Panc1 (cell line): Measurements from ENCODE around the gene AKAP13.

Experiments used
- POLR2AphosphoS5 ChIP-seq: IDR thresholded peaks from 2 replicates; pipeline ENCODE4 v1.6.1; 2012; ENCODE audit warnings: mild to moderate bottlenecking, low read depth, low read length, moderate library complexity
- SIN3A ChIP-seq: IDR thresholded peaks from 2 replicates; pipeline ENCODE4 v1.6.1; 2012; ENCODE audit warnings: low read depth, mild to moderate bottlenecking, low read length, moderate library complexity, borderline replicate concordance; ENCODE audit not compliant: insufficient read depth
- TCF7L2 ChIP-seq: IDR thresholded peaks from 2 replicates; pipeline ENCODE4 v1.6.1; 2011; ENCODE audit warnings: mild to moderate bottlenecking, low read depth, low read length, inconsistent platforms
- TF ChIP-seq, protein P1 (sequence below): fragments of 450-650 bp; IDR thresholded peaks from 2 replicates; pipeline ENCODE4 v1.5.1; 2017; ENCODE audit warnings: mild to moderate bottlenecking
- TF ChIP-seq, protein P2 (sequence below), 2 experiments: IDR thresholded peaks; 2 replicates each; pipeline ENCODE4 v1.6.1; 2011 to 2012; ENCODE audit warnings: low read depth in 2 of 2, control low read depth in 1 of 2, low read length in 1 of 2, mild to moderate bottlenecking in 1 of 2, moderate library complexity in 1 of 2; ENCODE audit not compliant: insufficient read depth in 1 of 2

DNA sequence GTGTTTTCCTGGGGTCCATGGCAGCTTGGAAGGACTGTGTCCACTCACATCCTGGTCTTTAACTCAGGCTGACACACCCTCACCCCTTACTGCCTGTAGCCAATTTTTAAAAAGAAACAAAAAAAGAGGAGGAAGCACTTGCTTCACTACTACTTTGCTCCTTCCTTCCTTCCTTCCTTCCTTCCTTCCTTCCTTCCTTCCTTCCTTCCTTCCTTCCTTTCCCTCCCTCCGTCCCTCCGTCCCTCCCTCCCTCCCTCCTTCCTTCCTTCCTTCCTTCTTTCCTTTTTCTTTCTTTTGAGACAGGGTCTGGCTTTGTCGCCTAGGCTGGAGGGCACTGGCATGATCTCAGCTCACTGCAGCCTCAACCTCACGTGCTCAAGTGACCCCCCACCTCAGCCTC, 25.5 kb upstream of the AKAP13 start:
- TF ChIP-seq, protein P1, sequence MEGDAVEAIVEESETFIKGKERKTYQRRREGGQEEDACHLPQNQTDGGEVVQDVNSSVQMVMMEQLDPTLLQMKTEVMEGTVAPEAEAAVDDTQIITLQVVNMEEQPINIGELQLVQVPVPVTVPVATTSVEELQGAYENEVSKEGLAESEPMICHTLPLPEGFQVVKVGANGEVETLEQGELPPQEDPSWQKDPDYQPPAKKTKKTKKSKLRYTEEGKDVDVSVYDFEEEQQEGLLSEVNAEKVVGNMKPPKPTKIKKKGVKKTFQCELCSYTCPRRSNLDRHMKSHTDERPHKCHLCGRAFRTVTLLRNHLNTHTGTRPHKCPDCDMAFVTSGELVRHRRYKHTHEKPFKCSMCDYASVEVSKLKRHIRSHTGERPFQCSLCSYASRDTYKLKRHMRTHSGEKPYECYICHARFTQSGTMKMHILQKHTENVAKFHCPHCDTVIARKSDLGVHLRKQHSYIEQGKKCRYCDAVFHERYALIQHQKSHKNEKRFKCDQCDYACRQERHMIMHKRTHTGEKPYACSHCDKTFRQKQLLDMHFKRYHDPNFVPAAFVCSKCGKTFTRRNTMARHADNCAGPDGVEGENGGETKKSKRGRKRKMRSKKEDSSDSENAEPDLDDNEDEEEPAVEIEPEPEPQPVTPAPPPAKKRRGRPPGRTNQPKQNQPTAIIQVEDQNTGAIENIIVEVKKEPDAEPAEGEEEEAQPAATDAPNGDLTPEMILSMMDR: no peak
- TF ChIP-seq POLR2AphosphoS5: no peak
- TF ChIP-seq, protein P2, sequence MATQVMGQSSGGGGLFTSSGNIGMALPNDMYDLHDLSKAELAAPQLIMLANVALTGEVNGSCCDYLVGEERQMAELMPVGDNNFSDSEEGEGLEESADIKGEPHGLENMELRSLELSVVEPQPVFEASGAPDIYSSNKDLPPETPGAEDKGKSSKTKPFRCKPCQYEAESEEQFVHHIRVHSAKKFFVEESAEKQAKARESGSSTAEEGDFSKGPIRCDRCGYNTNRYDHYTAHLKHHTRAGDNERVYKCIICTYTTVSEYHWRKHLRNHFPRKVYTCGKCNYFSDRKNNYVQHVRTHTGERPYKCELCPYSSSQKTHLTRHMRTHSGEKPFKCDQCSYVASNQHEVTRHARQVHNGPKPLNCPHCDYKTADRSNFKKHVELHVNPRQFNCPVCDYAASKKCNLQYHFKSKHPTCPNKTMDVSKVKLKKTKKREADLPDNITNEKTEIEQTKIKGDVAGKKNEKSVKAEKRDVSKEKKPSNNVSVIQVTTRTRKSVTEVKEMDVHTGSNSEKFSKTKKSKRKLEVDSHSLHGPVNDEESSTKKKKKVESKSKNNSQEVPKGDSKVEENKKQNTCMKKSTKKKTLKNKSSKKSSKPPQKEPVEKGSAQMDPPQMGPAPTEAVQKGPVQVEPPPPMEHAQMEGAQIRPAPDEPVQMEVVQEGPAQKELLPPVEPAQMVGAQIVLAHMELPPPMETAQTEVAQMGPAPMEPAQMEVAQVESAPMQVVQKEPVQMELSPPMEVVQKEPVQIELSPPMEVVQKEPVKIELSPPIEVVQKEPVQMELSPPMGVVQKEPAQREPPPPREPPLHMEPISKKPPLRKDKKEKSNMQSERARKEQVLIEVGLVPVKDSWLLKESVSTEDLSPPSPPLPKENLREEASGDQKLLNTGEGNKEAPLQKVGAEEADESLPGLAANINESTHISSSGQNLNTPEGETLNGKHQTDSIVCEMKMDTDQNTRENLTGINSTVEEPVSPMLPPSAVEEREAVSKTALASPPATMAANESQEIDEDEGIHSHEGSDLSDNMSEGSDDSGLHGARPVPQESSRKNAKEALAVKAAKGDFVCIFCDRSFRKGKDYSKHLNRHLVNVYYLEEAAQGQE (IDR thresholded peaks at IDR 0.05; ENCODE audit: insufficient read depth in 1 of 2, low read depth in 2 of 2, low read length in 1 of 2): no peak
- no peak for TF ChIP-seq SIN3A
- no peak for TF ChIP-seq TCF7L2
